A673 (cell line): ENCODE results near the gene ITGBL1. TPM values are rescaled to one million over a fixed set of nuclear protein-coding genes. Genes with fewer than 3 reads are reported as not detected.

Source experiments
- BruUV-seq: library from RNA; stranded (reverse); fragments of 400-500 nt; replicated peaks from 2 replicates; lab custom pipeline; 2021; lab: Mats Ljungman, UMichigan
- CTCF ChIA-PET: fragments of 300-600 bp; sonication (Branson Sonifier 250); formaldehyde crosslinking; loops from one replicate; lab custom pipeline; 2022; ENCODE audit warnings: antibody characterized with exemption; lab: Charles Lee
- POLR2A ChIA-PET: fragments of 300-600 bp; sonication (Branson Sonifier 250); formaldehyde crosslinking; loops from one replicate; lab custom pipeline; 2022; ENCODE audit warnings: antibody characterized with exemption; ENCODE audit not compliant: low non-redundant PET; lab: Charles Lee
- DNase-seq: peaks from one replicate; pipeline ENCODE4 v3.0.0-alpha.2; 2015; ENCODE audit warnings: low spot score
- H3K27ac ChIP-seq: fragments of 200-600 bp; sonication (generic); 2 replicates; pipeline ENCODE4 v1.5.1; 2016; ENCODE audit warnings: mixed run types, low read depth, mild to moderate bottlenecking, mixed read lengths, antibody characterized with exemption, low read length; ENCODE audit not compliant: poor library complexity, severe bottlenecking
- H3K27me3 ChIP-seq: fragments of 200-600 bp; sonication (generic); replicated peaks from 2 replicates; pipeline ENCODE4 v1.6.1; 2017; ENCODE audit warnings: mixed run types, low read depth, mild to moderate bottlenecking, mixed read lengths, antibody characterized with exemption, low read length; ENCODE audit not compliant: insufficient read depth, poor library complexity
- H3K36me3 ChIP-seq: fragments of 200-600 bp; sonication (generic); 2 replicates; pipeline ENCODE4 v1.6.1; 2016; ENCODE audit warnings: mixed run types, mild to moderate bottlenecking, mixed read lengths, antibody characterized with exemption, low read length; ENCODE audit not compliant: insufficient read depth, poor library complexity, severe bottlenecking
- H3K4me1 ChIP-seq: fragments of 200-600 bp; sonication (generic); 2 replicates; pipeline ENCODE4 v1.6.1; 2017; ENCODE audit warnings: mixed run types, mild to moderate bottlenecking, mixed read lengths, antibody characterized with exemption, low read length; ENCODE audit not compliant: insufficient read depth, poor library complexity, severe bottlenecking
- H3K4me3 ChIP-seq: fragments of 200-600 bp; sonication (generic); 2 replicates; pipeline ENCODE4 v1.5.1; 2016; ENCODE audit warnings: low read depth, mixed run types, mild to moderate bottlenecking, mixed read lengths, low read length; ENCODE audit not compliant: poor library complexity, severe bottlenecking
- H3K9me3 ChIP-seq: fragments of 200-600 bp; sonication (generic); 2 replicates; pipeline ENCODE4 v1.6.1; 2016; ENCODE audit warnings: mixed run types, low read depth, mild to moderate bottlenecking, mixed read lengths, antibody characterized with exemption, low read length; ENCODE audit not compliant: poor library complexity, severe bottlenecking
- CTCF ChIP-seq: fragments of 300-800, 200-600 bp; sonication (generic); conservative IDR thresholded peaks from 2 replicates; pipeline ENCODE4 v1.5.1; 2017; ENCODE audit warnings: low read depth, mild to moderate bottlenecking, antibody characterized with exemption, low read length, moderate library complexity, mixed read lengths
- EZH2 ChIP-seq: fragments of 200-600 bp; sonication (generic); IDR thresholded peaks from 2 replicates; pipeline ENCODE4 v1.6.1; 2017; ENCODE audit warnings: borderline replicate concordance, low read depth, mild to moderate bottlenecking, mixed read lengths, antibody characterized with exemption, low read length; ENCODE audit not compliant: poor library complexity, severe bottlenecking
- intact Hi-C: fragments of 100-400 bp; cut with micrococcal nuclease; formaldehyde crosslinking; loops from one replicate; pipeline ENCODE4 v1.10.0; 2022; ENCODE audit not compliant: unreplicated experiment
- total RNA-seq: library from RNA; stranded (reverse); gene quantifications from 2 replicates; pipeline ENCODE4 v1.2.3, GENCODE V29; 2021

The ITGBL1 gene
- total RNA-seq, 1 experiment from 2014 or later: 0.64 TPM

DNA sequence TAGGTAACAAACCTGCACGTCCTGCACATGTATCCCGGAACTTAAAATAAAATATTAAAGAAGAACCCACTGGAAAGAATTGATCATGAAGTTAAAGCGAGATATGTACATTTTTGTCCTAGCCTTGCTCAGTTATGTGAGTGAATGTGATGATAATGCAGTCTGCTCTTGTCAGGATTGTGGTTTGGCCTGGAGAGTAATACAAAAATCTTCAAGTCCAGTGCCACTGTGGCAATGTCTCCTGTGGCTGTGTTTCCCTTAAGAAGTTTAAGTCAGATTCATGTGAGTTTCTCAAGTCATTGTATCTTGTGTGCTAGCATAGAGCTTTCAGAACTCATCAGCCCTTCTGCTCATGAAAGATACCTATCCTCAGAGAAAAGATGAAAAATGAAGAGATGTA, 18.0 kb upstream of the ITGBL1 start:
- Histone ChIP-seq H3K4me3 (no peak overlapping the region), H3K9me3 (no peaks in the 10 kb centered on the region), H3K4me1 (no peaks in the 10 kb centered on the region), H3K27me3 (no peaks in the 10 kb centered on the region), H3K27ac (no peak overlapping the region), H3K36me3 (no peaks in the 10 kb centered on the region)
- no peak for DNase-seq
- CTCF ChIA-PET: no interaction called here
- TF ChIP-seq CTCF: no peak
- TF ChIP-seq EZH2: no peak
- intact Hi-C loops: no loop called here
- POLR2A ChIA-PET: no interaction called here
- BruUV-seq: no TSS peak

DNA sequence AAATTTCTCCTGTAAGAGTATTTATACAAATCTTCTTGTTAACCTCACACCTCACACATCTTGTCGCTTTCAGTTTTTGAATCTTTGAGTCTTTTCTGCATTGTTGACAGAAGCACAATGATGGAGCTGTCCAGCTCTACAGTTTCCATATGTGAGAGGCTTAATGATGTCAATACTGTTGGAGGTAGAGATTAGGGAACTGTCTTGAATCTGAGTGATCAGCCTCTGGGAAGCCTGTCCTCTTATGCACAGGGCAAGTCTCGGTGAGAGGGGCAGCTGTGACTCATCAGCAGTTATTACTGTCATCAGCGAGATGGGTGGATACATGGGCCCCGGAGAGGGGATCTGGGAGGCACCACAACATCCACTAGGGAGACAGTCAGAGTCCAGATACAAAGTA, 4.6 kb upstream of the ITGBL1 start:
- H3K27ac ChIP-seq: no peak overlapping the region
- CTCF ChIA-PET: no interaction called here

GRCh38 chr13:101449790-101450748, 2.4 kb upstream of the ITGBL1 start:
- no peak overlapping the region for H3K27ac ChIP-seq
- H3K9me3 ChIP-seq: no peaks in the 10 kb centered on the region
- H3K4me3 ChIP-seq: no peak overlapping the region
- intact Hi-C loops: no loop called here
- H3K27me3 ChIP-seq: no peaks in the 10 kb centered on the region
- no TSS peak for BruUV-seq
- DNase-seq: no peak
- ChIA-PET CTCF (no interaction called here), POLR2A (no interaction called here)
- H3K36me3 ChIP-seq: no peaks in the 10 kb centered on the region
- TF ChIP-seq EZH2: no peak
- no peak for TF ChIP-seq CTCF
- H3K4me1 ChIP-seq: peaks cover 30% of the 10 kb centered on the region

More for the DNA sequence above, 4.6 kb upstream of the ITGBL1 start:
- intact Hi-C loops: no loop called here
- Histone ChIP-seq H3K4me1 (peaks cover 22% of the 10 kb centered on the region), H3K36me3 (no peaks in the 10 kb centered on the region), H3K4me3 (no peak overlapping the region), H3K27me3 (no peaks in the 10 kb centered on the region), H3K9me3 (no peaks in the 10 kb centered on the region)
- peak; percentile 25 for DNase-seq
- POLR2A ChIA-PET: no interaction called here
- TF ChIP-seq EZH2 (no peak), CTCF (no peak)
- BruUV-seq: no TSS peak
